Measurements from ENCODE around the gene SURF2.
"Not testable (repeated sequence)": the region's sequence is repeated elsewhere in the genome, so short reads cannot be mapped to it uniquely, and the experiment has no call there.

SURF2 gene

GRCh38 chr9:133372144-133372543 lies 15.8 kb downstream of the SURF2 start:
- ATAC-seq (no peak), DNase-seq (no peak)
- peaks cover 70% of the 10 kb centered on the region for H3K4me1 Mint-ChIP-seq
- no peaks in the 10 kb centered on the region for H3K9me3 Mint-ChIP-seq
- H3K27ac Mint-ChIP-seq: peak overlapping the region; percentile 95
- H3K27me3 Mint-ChIP-seq: no peaks in the 10 kb centered on the region
- peak overlapping the region; percentile 82 for H3K4me3 Mint-ChIP-seq
- H3K36me3 Mint-ChIP-seq (ENCODE audit: low read depth): peaks cover 63% of the 10 kb centered on the region

DNA sequence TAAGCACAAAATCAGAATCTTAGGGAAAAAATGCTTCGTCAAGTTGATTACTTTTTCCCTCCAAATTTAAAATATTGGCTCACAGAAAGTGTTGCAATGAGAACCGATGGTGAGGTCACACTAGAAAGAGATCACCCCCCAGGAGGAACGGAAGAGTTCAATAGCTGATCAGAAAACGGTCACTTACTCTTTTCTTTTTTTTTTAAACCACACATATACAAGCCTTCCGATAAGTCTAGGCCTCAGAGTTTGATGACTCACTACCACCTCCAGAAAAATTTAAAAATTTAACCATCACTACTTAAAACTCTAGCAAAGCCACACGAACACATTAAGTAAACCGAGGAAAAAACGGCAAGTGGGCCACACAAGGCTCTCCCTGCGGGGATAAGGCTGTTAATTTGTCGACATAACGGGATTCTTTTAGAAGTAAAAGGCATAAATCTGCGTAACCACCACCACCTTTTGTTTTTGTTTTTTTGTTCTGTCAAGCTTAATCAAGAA lies 18.3 kb downstream of the SURF2 start:
- no peak for DNase-seq
- Mint-ChIP-seq H3K36me3 (ENCODE audit: low read depth) (peaks cover 48% of the 10 kb centered on the region), H3K4me3 (peak overlapping the region; percentile 98), H3K27me3 (peaks cover 2% of the 10 kb centered on the region), H3K27ac (peak overlapping the region; percentile 98), H3K9me3 (no peaks in the 10 kb centered on the region), H3K4me1 (peaks cover 54% of the 10 kb centered on the region)
- peak; percentile 4 for ATAC-seq

DNA sequence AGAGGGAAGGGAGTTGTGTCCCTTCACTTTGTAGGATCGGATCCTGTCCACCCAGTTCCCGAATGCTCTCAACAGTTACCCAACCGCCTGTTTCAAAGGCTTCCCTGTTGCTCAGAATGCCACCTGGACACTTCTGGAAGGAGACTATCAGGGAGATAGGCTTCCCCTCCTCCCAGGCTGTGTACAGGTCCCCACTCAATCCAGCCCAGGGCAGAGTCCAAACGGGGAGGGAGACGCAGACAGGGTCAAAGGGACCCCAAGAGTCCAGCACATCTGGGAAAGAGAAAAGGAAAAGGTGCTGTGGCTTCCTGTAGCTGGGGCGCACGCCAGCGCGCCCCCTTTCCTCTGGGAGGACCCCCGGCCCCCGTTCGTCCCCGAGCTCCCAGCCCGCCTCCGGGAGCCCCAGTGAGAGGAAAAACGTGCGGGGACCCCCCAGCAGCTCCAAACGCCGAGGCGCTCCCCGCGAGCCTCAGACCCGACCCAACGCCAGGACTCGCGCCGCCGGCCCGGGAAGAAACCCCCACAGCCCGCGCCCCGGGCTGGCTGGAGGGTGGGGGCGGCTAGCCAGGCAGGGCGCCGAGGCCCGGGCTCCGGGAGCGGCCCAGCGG lies 18.9 kb downstream of the SURF2 start:
- no peak for ATAC-seq
- peaks cover 48% of the 10 kb centered on the region for H3K4me1 Mint-ChIP-seq
- H3K27ac Mint-ChIP-seq: peak overlapping the region; percentile 98
- peak overlapping the region; percentile 98 for H3K4me3 Mint-ChIP-seq
- peaks cover 42% of the 10 kb centered on the region for H3K36me3 Mint-ChIP-seq (ENCODE audit: low read depth)
- DNase-seq: peak; percentile 54
- H3K27me3 Mint-ChIP-seq: peaks cover 2% of the 10 kb centered on the region
- H3K9me3 Mint-ChIP-seq: no peaks in the 10 kb centered on the region

- H3K27me3 Mint-ChIP-seq: peaks cover 2% of the 10 kb centered on the region
- peak within 1 kb of the TSS; percentile 98 for H3K27ac Mint-ChIP-seq
Measured at GRCh38 chr9:133375724-133376654, 19.6 kb downstream of the SURF2 start, which contains the start of the genes STKLD1 and SURF4. STKLD1 (plus strand) TSS chr9:133376366; CDS start chr9:133376474, 108 bp downstream. SURF4 (minus strand) TSS chr9:133376060; CDS start chr9:133375969, 91 bp downstream.

DNA sequence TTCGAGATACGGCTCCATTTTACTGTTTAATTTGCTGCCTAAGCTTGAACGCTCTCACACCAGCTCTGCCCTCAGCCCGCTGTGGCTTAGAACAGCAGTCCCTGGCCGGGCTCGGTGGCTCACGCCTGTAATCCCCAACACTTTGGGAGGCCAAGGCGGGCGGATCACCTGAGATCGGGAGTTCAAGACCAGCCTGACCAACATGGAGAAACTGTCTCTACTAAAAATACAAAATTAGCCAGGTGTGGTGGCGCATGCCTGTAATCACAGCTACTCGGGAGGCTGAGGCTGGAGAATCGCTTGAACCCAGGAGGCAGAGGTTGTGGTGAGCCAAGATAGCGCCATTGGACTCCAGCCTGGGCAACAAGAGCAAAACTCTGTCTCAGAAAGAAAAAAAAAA lies 20.9 kb downstream of the SURF2 start:
- ATAC-seq, H3K27ac Mint-ChIP-seq, DNase-seq, H3K27me3 Mint-ChIP-seq, H3K9me3 Mint-ChIP-seq: not testable (repeated sequence)
- peaks cover 26% of the 10 kb centered on the region for H3K36me3 Mint-ChIP-seq (ENCODE audit: low read depth)
- peaks cover 28% of the 10 kb centered on the region for H3K4me1 Mint-ChIP-seq
- H3K4me3 Mint-ChIP-seq: peak overlapping the region; percentile 57

More at GRCh38 chr9:133375724-133376654, 19.6 kb downstream of the SURF2 start, which contains the start of the genes STKLD1 and SURF4:
- Mint-ChIP-seq H3K4me1 (peaks cover 40% of the 10 kb centered on the region), H3K4me3 (peak within 1 kb of the TSS; percentile 98), H3K9me3 (no peaks in the 10 kb centered on the region), H3K36me3 (ENCODE audit: low read depth) (peaks cover 34% of the 10 kb centered on the region)
- ATAC-seq (peak; percentile 70), DNase-seq (peak; percentile 98)

GRCh38 chr9:133377721-133378216 lies 21.4 kb downstream of the SURF2 start:
- ATAC-seq (no peak), DNase-seq (no peak)
- Mint-ChIP-seq H3K4me1 (peaks cover 23% of the 10 kb centered on the region), H3K9me3 (no peaks in the 10 kb centered on the region), H3K27ac (no peak overlapping the region), H3K4me3 (no peak overlapping the region), H3K36me3 (ENCODE audit: low read depth) (peaks cover 21% of the 10 kb centered on the region), H3K27me3 (peaks cover 2% of the 10 kb centered on the region)

DNA sequence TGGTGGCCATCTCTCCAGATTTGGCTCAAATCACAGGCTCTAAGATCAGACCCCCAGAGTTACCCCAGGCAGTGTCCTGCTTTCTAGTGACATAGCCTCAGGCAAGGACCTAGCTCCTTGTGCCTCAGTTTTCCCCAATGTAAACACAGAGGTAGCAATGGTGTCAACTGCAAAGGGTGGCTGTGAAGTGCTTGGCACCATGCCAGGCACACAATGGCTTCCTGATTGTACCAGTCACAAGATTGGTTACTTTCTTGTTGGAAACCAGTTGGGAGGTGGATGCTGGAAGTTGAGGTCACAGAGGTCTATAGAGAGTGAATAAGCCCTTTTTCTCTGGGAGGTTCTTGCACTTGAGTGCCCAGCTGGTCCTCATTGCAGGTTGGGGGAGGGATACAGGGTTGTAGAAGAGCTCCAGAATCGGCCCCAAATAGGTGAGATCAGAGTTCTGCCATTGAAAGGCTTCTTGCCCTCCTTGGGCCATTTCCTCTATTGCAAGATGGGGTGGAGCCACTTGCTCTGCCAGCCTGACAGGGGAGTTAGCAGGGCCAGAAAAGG lies 22.1 kb downstream of the SURF2 start:
- ATAC-seq: no peak
- no peaks in the 10 kb centered on the region for H3K9me3 Mint-ChIP-seq

GRCh38 chr9:133379153-133380086 lies 23.1 kb downstream of the SURF2 start:
- Mint-ChIP-seq H3K27me3 (peaks cover 2% of the 10 kb centered on the region), H3K36me3 (ENCODE audit: low read depth) (peaks cover 8% of the 10 kb centered on the region), H3K9me3 (no peaks in the 10 kb centered on the region), H3K4me3 (no peak overlapping the region), H3K4me1 (peaks cover 10% of the 10 kb centered on the region), H3K27ac (no peak overlapping the region)
- ATAC-seq (no peak), DNase-seq (no peak)

More for the DNA sequence above, 22.1 kb downstream of the SURF2 start:
- Mint-ChIP-seq H3K27me3 (peaks cover 2% of the 10 kb centered on the region), H3K36me3 (ENCODE audit: low read depth) (peaks cover 14% of the 10 kb centered on the region), H3K4me3 (no peak overlapping the region), H3K4me1 (peaks cover 16% of the 10 kb centered on the region), H3K27ac (no peak overlapping the region)
- DNase-seq: no peak

DNA sequence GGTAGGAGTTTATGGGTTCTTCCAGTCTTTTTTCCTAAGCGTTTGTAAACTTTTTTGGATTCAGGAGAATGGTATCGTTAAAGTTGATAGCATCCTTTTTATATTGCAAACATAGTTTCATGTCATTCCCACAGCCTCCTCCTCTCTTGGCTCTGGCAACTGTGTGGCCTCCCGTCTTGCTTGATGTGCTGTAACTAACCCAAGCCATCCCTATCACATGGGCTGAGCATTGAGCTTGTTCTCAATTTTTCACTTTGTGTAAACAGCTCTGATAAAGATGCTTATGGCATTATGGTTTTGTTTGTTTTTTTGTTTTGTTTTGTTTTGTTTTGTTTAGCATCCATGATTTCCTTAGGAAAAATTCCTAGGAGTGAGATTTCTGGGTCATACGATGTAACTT lies 24.4 kb downstream of the SURF2 start:
- ATAC-seq: no peak
- DNase-seq: no peak
- Mint-ChIP-seq H3K4me3 (no peak overlapping the region), H3K27me3 (peaks cover 2% of the 10 kb centered on the region), H3K27ac (no peak overlapping the region), H3K4me1 (peaks cover 5% of the 10 kb centered on the region), H3K36me3 (ENCODE audit: low read depth) (no peaks in the 10 kb centered on the region), H3K9me3 (no peaks in the 10 kb centered on the region)

DNA sequence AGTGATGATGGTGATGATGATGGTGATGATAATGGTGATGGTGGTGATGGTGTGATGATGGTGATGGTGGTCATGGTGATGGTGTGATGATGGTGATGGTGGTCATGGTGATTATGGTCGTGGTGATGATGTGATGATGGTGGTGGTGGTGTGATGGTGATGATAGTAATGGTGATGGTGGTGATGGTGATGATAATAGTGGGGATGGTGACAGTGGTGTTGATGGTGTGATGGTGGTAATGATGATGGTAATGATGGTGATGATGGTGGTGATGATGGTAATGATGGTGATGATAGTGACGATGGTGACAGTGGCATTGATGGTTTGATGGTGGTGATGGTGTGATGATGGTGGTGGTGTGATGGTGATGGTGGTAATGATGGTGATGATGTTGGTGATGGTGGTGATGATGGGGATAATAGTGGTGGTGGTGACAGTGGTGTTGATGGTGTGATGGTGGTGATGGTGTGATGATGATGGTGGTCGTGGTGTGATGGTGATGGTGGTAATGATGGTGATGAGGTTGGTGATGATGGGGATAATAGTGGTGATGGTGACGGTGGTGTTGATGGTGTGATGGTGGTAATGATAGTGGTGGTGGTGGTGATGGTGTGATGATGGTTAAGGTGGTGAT lies 26.3 kb downstream of the SURF2 start:
- H3K27ac Mint-ChIP-seq: no peak overlapping the region
- no peaks in the 10 kb centered on the region for H3K36me3 Mint-ChIP-seq (ENCODE audit: low read depth)
- H3K4me3 Mint-ChIP-seq: no peak overlapping the region
- no peak for ATAC-seq
- H3K27me3 Mint-ChIP-seq: no peaks in the 10 kb centered on the region
- no peaks in the 10 kb centered on the region for H3K4me1 Mint-ChIP-seq
- no peaks in the 10 kb centered on the region for H3K9me3 Mint-ChIP-seq
- DNase-seq: no peak

DNA sequence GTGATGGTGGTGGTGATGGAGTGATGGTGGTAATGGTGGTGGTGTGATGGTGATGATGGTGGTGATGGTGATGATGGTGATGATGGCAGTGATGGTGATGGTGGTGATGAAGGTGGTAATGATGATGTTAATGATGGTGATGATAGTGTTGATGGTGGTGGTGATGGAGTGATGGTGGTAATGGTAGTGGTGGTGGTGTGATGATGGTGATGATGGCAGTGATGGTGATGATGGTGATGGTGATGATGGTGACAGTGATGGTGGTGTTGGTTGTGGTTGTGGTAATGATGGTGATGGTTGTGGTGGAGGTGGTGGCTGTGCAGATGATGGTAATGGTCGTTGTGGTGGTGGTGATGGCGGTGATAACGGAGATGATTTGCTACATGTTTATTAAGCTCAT lies 27.1 kb downstream of the SURF2 start:
- no peak overlapping the region for H3K4me3 Mint-ChIP-seq
- no peaks in the 10 kb centered on the region for H3K27me3 Mint-ChIP-seq
- DNase-seq (no peak), ATAC-seq (no peak)
- H3K36me3 Mint-ChIP-seq (ENCODE audit: low read depth): no peaks in the 10 kb centered on the region
- no peaks in the 10 kb centered on the region for H3K9me3 Mint-ChIP-seq
- no peak overlapping the region for H3K27ac Mint-ChIP-seq
- H3K4me1 Mint-ChIP-seq: no peaks in the 10 kb centered on the region

GRCh38 chr9:133384736-133385321 lies 28.5 kb downstream of the SURF2 start:
- ATAC-seq: no peak
- no peaks in the 10 kb centered on the region for H3K4me1 Mint-ChIP-seq
- no peak overlapping the region for H3K27ac Mint-ChIP-seq
- no peak for DNase-seq
- peaks cover 2% of the 10 kb centered on the region for H3K27me3 Mint-ChIP-seq
- H3K36me3 Mint-ChIP-seq (ENCODE audit: low read depth): no peaks in the 10 kb centered on the region
- no peaks in the 10 kb centered on the region for H3K9me3 Mint-ChIP-seq
- H3K4me3 Mint-ChIP-seq: no peak overlapping the region

DNA sequence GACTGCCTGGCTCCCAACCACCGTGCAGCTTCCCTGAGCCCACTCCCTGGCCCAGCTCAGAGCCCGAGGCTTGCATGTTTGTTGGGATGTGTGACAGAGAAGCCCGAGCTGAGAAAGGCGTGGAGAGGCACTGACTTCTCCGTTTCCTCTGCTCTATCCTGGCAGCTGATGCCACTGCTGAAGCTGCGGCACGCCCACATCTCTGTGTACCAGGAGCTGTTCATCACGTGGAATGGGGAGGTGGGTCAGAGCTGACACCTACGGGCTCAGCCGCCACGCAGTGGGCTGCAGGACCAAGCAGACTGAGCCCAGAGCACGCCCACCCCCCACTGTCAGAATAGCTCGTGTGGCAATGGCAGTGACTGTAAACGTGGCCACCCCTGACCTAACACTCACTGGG lies 29.1 kb downstream of the SURF2 start:
- Mint-ChIP-seq H3K9me3 (no peaks in the 10 kb centered on the region), H3K36me3 (ENCODE audit: low read depth) (no peaks in the 10 kb centered on the region), H3K4me3 (no peak overlapping the region), H3K27ac (no peak overlapping the region), H3K27me3 (peaks cover 3% of the 10 kb centered on the region), H3K4me1 (no peaks in the 10 kb centered on the region)
- DNase-seq (no peak), ATAC-seq (no peak)

Measured in activated naive CD8-positive, alpha-beta T cell treated with anti-CD3 and anti-CD28 coated beads, Interleukin-2, amount 50 U/mL, for 24 hours (primary cell).